Measurements from ENCODE around the gene FAM20C. TPM values are rescaled to one million over a fixed set of nuclear protein-coding genes. Genes with fewer than 3 reads are reported as not detected.

The FAM20C gene
- total RNA-seq, 1 experiment from 2014 or later: 34.0 TPM

GRCh38 chr7:230274-230673, 37.9 kb downstream of the FAM20C start:
- ChIA-PET POLR2A (no interaction called here), CTCF (no interaction called here)
- Mint-ChIP-seq H3K27ac (ENCODE audit: unreplicated experiment) (no peak overlapping the region), H3K4me1 (ENCODE audit: low read depth, unreplicated experiment) (no peaks in the 10 kb centered on the region), H3K4me3 (ENCODE audit: unreplicated experiment) (no peak overlapping the region), H3K27me3 (ENCODE audit: insufficient read depth, unreplicated experiment) (no peaks in the 10 kb centered on the region), H3K9me3 (ENCODE audit: unreplicated experiment) (no peaks in the 10 kb centered on the region), H3K36me3 (ENCODE audit: insufficient read depth, unreplicated experiment) (peaks cover 6% of the 10 kb centered on the region)
- intact Hi-C loops (cut with micrococcal nuclease; ENCODE audit: unreplicated experiment): no loop called here
- Histone ChIP-seq H3K27me3 (replicated peaks; ENCODE audit: control insufficient read depth, insufficient read depth, low read length) (no peaks in the 10 kb centered on the region), H3K4me1 (peaks cover 11% of the 10 kb centered on the region), H3K36me3 (ENCODE audit: control insufficient read depth, insufficient read depth, low read length) (no peaks in the 10 kb centered on the region), H3K4me3 (ENCODE audit: low read depth, low read length) (no peak overlapping the region), H3K9me3 (no peaks in the 10 kb centered on the region)
- TF ChIP-seq CTCF (IDR thresholded peaks at IDR 0.05; ENCODE audit: insufficient read depth in 1 of 2, low read depth in 1 of 2, low read length in 1 of 2, severe bottlenecking in 1 of 2, unreplicated experiment in 1 of 2): no peak
- BruUV-seq (replicated peaks): no TSS peak
- DNase-seq: no peak

- no peak overlapping the region for H3K4me3 Mint-ChIP-seq (ENCODE audit: unreplicated experiment)
- H3K9me3 Mint-ChIP-seq (ENCODE audit: unreplicated experiment): no peaks in the 10 kb centered on the region
- ChIA-PET CTCF (interaction anchor here (0.5 kb wide), 1 partner anchor 669 kb away, joined by 3 read pairs; no protein-coding TSS in a partner anchor), POLR2A (no interaction called here)
- TF ChIP-seq CTCF (IDR thresholded peaks at IDR 0.05; ENCODE audit: insufficient read depth in 1 of 2, low read depth in 1 of 2, low read length in 1 of 2, severe bottlenecking in 1 of 2, unreplicated experiment in 1 of 2): no peak
- Histone ChIP-seq H3K4me3 (ENCODE audit: low read depth, low read length) (no peak overlapping the region), H3K9me3 (no peaks in the 10 kb centered on the region), H3K36me3 (ENCODE audit: control insufficient read depth, insufficient read depth, low read length) (no peaks in the 10 kb centered on the region), H3K4me1 (peaks cover 21% of the 10 kb centered on the region), H3K27me3 (replicated peaks; ENCODE audit: control insufficient read depth, insufficient read depth, low read length) (no peaks in the 10 kb centered on the region)
- no peak for DNase-seq
- no TSS peak for BruUV-seq (replicated peaks)
- peaks cover 6% of the 10 kb centered on the region for H3K36me3 Mint-ChIP-seq (ENCODE audit: insufficient read depth, unreplicated experiment)
- intact Hi-C loops (cut with micrococcal nuclease; ENCODE audit: unreplicated experiment): no loop called here
- no peaks in the 10 kb centered on the region for H3K27me3 Mint-ChIP-seq (ENCODE audit: insufficient read depth, unreplicated experiment)
- no peaks in the 10 kb centered on the region for H3K4me1 Mint-ChIP-seq (ENCODE audit: low read depth, unreplicated experiment)
- no peak overlapping the region for H3K27ac Mint-ChIP-seq (ENCODE audit: unreplicated experiment)
Measured at GRCh38 chr7:231030-231857, 38.9 kb downstream of the FAM20C start.

GRCh38 chr7:231858-232246, 39.5 kb downstream of the FAM20C start:
- H3K9me3 ChIP-seq: no peaks in the 10 kb centered on the region
- POLR2A ChIA-PET: no interaction called here

More at GRCh38 chr7:231858-232246, 39.5 kb downstream of the FAM20C start:
- CTCF ChIA-PET: no interaction called here
- peaks cover 6% of the 10 kb centered on the region for H3K36me3 Mint-ChIP-seq (ENCODE audit: insufficient read depth, unreplicated experiment)
- no peak for DNase-seq
- no peak overlapping the region for H3K4me3 ChIP-seq (ENCODE audit: low read depth, low read length)
- intact Hi-C loops (cut with micrococcal nuclease; ENCODE audit: unreplicated experiment): no loop called here
- no TSS peak for BruUV-seq (replicated peaks)
- H3K27me3 Mint-ChIP-seq (ENCODE audit: insufficient read depth, unreplicated experiment): no peaks in the 10 kb centered on the region
- no peaks in the 10 kb centered on the region for H3K36me3 ChIP-seq (ENCODE audit: control insufficient read depth, insufficient read depth, low read length)
- TF ChIP-seq CTCF (IDR thresholded peaks at IDR 0.05; ENCODE audit: insufficient read depth in 1 of 2, low read depth in 1 of 2, low read length in 1 of 2, severe bottlenecking in 1 of 2, unreplicated experiment in 1 of 2): no peak
- H3K4me1 Mint-ChIP-seq (ENCODE audit: low read depth, unreplicated experiment): no peaks in the 10 kb centered on the region
- H3K4me1 ChIP-seq: peaks cover 22% of the 10 kb centered on the region
- no peak overlapping the region for H3K4me3 Mint-ChIP-seq (ENCODE audit: unreplicated experiment)
- no peaks in the 10 kb centered on the region for H3K27me3 ChIP-seq (replicated peaks; ENCODE audit: control insufficient read depth, insufficient read depth, low read length)
- H3K27ac Mint-ChIP-seq (ENCODE audit: unreplicated experiment): no peak overlapping the region
- H3K9me3 Mint-ChIP-seq (ENCODE audit: unreplicated experiment): no peaks in the 10 kb centered on the region

Measured in Caco-2 (cell line).